Tibial artery (tissue), 4 donors: ENCODE results near the gene ZNF609.

Source experiments
- DNase-seq, 2 donors: peaks; one replicate each; pipeline ENCODE4 v3.0.0-alpha.2; 2019
- H3K27ac ChIP-seq, 2 donors: fragments of 200-600 bp; sonication (generic) in 1 of 2; 1 replicate in 1 of 2; 2 replicates in 1 of 2; pipeline ENCODE4 v1.5.1; 2018 to 2019; ENCODE audit warnings: mild to moderate bottlenecking in 1 of 2
- H3K27me3 ChIP-seq, 2 donors: fragments of 200-600 bp; sonication (generic) in 1 of 2; one replicate each; pipeline versions ENCODE4 v1.5.1 to v1.6.0; 2016 to 2019
- H3K36me3 ChIP-seq, 3 donors: fragments of 200-600 bp; sonication (generic) in 2 of 3; one replicate each; pipeline ENCODE4 v1.5.1; 2016 to 2019; ENCODE audit warnings: mild to moderate bottlenecking in 2 of 3
- H3K4me1 ChIP-seq, 4 donors: fragments of 200-600 bp; sonication (generic) in 2 of 4; 1 replicate in 3 of 4; 2 replicates in 1 of 4; pipeline ENCODE4 v1.5.1; 2016 to 2019
- H3K4me3 ChIP-seq, 2 donors: fragments of 200-600 bp; sonication (generic) in 1 of 2; 1 replicate in 1 of 2; 2 replicates in 1 of 2; pipeline ENCODE4 v1.5.1; 2018 to 2019; ENCODE audit warnings: mild to moderate bottlenecking in 2 of 2
- H3K9me3 ChIP-seq, 3 donors: fragments of 200-600 bp; sonication (generic) in 1 of 3; one replicate each; pipeline ENCODE4 v1.5.1; 2016 to 2019
- intact Hi-C: fragments of 100-400 bp; cut with DNase I; formaldehyde crosslinking; loops from one replicate; pipeline ENCODE4 v1.15.0; 2023; ENCODE audit warnings: low total_unique reads
- TF ChIP-seq, protein P1 (sequence below), 2 experiments: fragments of 200-600 bp in 1 of 2; fragments of 450-650 bp in 1 of 2; IDR thresholded peaks; one replicate each; pipeline ENCODE4 v1.5.1; 2017 to 2019; ENCODE audit warnings: antibody characterized with exemption in 2 of 2, mild to moderate bottlenecking in 1 of 2, moderate library complexity in 1 of 2

Gene ZNF609

DNA sequence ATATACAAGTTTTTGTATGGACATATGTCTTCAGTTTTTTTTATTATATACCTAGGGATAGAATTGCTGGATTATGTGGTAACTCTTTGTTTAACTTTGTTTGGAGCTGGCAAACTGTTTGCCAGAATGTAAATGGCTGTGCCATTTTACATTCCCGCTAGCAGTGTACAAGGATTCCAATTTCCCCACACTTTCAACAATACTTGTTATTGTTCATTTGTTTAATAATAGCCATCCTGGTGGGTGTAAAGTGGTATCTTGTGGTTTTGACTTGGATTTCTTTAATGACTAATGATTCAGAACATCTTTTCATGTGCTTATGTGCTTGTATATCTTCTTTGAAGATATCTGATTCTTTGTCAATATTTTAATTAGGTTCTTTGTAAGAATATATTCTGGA lies 64.4 kb downstream of the ZNF609 start:
- Histone ChIP-seq H3K36me3 (no peaks in the 10 kb centered on the region), H3K9me3 (no peaks in the 10 kb centered on the region), H3K4me1 (peaks cover 0 to 22% (median 14%) of the 10 kb centered on the region in 4 donors), H3K27ac (no peak overlapping the region), H3K4me3 (no peak overlapping the region), H3K27me3 (no peaks in the 10 kb centered on the region)
- DNase-seq = no peak
- TF ChIP-seq, protein P1, sequence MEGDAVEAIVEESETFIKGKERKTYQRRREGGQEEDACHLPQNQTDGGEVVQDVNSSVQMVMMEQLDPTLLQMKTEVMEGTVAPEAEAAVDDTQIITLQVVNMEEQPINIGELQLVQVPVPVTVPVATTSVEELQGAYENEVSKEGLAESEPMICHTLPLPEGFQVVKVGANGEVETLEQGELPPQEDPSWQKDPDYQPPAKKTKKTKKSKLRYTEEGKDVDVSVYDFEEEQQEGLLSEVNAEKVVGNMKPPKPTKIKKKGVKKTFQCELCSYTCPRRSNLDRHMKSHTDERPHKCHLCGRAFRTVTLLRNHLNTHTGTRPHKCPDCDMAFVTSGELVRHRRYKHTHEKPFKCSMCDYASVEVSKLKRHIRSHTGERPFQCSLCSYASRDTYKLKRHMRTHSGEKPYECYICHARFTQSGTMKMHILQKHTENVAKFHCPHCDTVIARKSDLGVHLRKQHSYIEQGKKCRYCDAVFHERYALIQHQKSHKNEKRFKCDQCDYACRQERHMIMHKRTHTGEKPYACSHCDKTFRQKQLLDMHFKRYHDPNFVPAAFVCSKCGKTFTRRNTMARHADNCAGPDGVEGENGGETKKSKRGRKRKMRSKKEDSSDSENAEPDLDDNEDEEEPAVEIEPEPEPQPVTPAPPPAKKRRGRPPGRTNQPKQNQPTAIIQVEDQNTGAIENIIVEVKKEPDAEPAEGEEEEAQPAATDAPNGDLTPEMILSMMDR (IDR thresholded peaks at IDR 0.05) = no peak
- intact Hi-C loops = no loop called here

DNA sequence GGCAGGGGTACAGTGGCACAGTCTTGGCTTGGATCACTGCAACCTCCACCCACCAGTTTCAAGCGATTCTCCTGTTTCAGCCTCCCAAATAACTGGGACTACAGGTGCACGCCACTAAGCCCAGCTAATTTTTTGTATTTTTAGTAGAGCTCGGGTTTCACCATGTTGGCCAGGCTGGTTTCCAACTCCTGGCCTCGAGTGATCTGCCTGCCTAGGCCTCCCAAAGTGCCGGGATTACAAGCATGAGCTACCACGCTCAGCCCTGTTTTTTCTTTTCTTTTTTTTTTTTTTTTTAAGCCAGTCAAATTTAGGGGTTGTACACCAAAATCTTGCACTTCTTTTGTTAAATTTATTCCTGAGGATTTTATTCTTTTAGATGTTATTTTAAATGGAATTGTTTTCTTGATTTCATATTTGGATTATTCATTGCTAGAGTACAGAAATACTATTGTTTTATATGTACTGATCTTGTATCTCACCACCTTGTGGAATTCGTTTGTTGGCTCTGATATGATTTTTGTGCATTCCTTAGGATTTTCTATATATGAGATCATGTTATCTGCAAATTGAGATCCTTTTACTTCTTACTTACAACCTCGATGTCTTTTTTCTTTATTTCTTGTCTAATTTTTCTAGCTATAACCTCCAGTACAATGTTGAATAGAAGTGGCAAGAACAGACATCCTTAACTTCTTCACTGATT lies 65.6 kb downstream of the ZNF609 start:
- intact Hi-C loops = no loop called here
- Histone ChIP-seq H3K4me3 (no peak overlapping the region), H3K4me1 (peaks cover 0 to 12% (median 10%) of the 10 kb centered on the region in 4 donors), H3K27ac (no peak overlapping the region), H3K36me3 (no peaks in the 10 kb centered on the region), H3K27me3 (no peaks in the 10 kb centered on the region), H3K9me3 (no peaks in the 10 kb centered on the region)
- TF ChIP-seq, protein P1 (IDR thresholded peaks at IDR 0.05) = no peak
- no peak for DNase-seq

DNA sequence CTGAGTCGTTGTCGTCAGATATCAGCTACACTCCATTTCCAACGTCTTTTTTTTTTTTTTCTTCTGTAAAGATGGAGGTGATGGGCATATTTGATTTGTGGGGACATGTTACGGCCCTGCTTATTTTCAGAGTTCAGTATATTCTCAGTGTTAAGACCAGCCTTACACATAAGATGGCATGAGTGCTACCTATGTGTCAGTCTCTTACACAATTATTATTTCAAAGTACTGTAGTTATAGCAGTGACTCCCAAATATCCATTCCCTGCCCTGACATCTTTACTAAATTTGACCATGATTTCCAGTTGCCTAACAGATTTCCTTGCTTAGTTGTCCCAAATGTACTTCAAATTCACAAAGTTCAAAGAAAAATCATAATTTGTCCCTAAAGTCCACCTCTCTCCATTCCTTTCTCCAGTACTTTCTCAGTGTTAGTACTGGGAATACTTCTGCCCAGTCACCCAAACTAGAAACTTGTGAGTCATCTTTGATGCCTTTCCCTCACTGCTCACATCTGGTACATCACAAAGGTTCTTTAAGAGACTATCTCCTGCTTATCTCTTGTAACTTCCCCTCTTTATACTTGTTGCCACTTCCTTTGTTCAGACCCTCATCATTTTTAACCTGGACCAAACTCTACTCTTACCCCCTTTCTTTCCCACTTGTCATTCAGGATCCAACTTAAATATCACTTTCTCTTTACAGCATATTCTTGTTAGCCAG lies 67.0 kb downstream of the ZNF609 start:
- Histone ChIP-seq H3K4me3 (no peak overlapping the region), H3K27me3 (no peaks in the 10 kb centered on the region), H3K27ac (no peak overlapping the region), H3K36me3 (no peaks in the 10 kb centered on the region), H3K9me3 (no peaks in the 10 kb centered on the region), H3K4me1 (peaks cover 0 to 2% (median 0%) of the 10 kb centered on the region in 4 donors)
- DNase-seq = no peak
- intact Hi-C loops = no loop called here
- TF ChIP-seq, protein P1 (IDR thresholded peaks at IDR 0.05) = no peak

DNA sequence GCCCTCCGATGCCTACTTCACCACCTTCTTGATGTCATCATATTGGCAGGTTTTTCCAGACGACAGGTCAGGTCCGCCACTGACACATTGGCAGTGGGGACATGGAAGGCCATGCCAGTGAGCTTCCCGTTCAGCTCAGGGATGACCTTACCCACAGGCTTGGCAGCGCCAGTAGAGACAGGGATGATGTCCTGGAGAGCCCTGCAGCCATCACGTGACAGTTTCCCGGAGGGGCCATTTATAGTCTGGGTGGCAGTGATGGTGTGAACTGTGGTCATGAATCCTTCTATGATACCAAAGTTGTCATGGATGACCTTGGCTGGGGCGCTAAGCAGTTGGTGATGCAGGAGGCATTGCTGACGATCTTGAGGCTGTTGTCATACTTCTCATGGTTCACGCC lies 68.5 kb downstream of the ZNF609 start:
- Histone ChIP-seq H3K27ac (no peak overlapping the region), H3K27me3 (no peaks in the 10 kb centered on the region), H3K4me1 (peaks cover 0 to 2% (median 0%) of the 10 kb centered on the region in 4 donors), H3K9me3 (no peaks in the 10 kb centered on the region), H3K36me3 (no peaks in the 10 kb centered on the region), H3K4me3 (no peak overlapping the region)
- DNase-seq = no peak
- intact Hi-C loops = no loop called here
- TF ChIP-seq, protein P1 (IDR thresholded peaks at IDR 0.05) = no peak

DNA sequence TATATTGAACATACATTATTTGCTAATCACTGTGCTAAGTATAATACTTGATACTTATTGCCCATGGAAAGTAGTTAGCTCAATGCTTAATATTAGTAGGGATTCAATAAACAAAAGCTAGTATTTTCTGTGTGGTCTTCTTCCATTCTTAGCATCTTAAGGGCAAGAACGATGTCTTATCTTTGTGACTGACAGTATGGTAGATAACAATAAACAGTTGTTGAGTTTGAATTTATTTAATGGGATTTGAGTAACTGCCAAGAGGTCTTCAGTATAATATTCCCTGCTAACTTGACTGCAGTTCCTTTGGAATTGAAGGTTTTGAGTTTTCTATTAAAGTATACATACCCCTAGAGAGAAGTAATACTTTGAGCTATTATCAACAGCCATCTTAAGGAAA lies 70.1 kb downstream of the ZNF609 start:
- no peak for DNase-seq
- H3K27me3 ChIP-seq = no peaks in the 10 kb centered on the region
- H3K9me3 ChIP-seq = no peaks in the 10 kb centered on the region
- H3K27ac ChIP-seq = no peak overlapping the region
- TF ChIP-seq, protein P1 (IDR thresholded peaks at IDR 0.05) = no peak
- peaks cover 0 to 2% (median 0%) of the 10 kb centered on the region in 4 donors for H3K4me1 ChIP-seq
- H3K36me3 ChIP-seq = no peaks in the 10 kb centered on the region
- no peak overlapping the region for H3K4me3 ChIP-seq
- intact Hi-C loops = no loop called here
